ENCODE results near the gene LRP2. TPM values are rescaled to one million over a fixed set of nuclear protein-coding genes. Genes with fewer than 3 reads are reported as not detected.

The LRP2 gene
- total RNA-seq, 1 donor from 2014 or later = 0.24 TPM

- Mint-ChIP-seq H3K27me3 (ENCODE audit: unreplicated experiment) (peaks cover 4% of the 10 kb centered on the region), H3K27ac (ENCODE audit: unreplicated experiment) (no peak overlapping the region)
- DNase-seq (ENCODE audit: extremely low spot score, unreplicated experiment) = no peak
These were observed 102.9 kb downstream of the LRP2 start for GRCh38 chr2:169259402-169259801.

GRCh38 chr2:169258045-169258601, 104.2 kb downstream of the LRP2 start:
- TF ChIP-seq CTCF (IDR thresholded peaks at IDR 0.05) = no peak
- H3K36me3 Mint-ChIP-seq (ENCODE audit: unreplicated experiment) = no peaks in the 10 kb centered on the region
- no peaks in the 10 kb centered on the region for H3K4me1 Mint-ChIP-seq (ENCODE audit: unreplicated experiment)
- no peaks in the 10 kb centered on the region for H3K9me3 Mint-ChIP-seq (ENCODE audit: unreplicated experiment)
- DNase-seq (ENCODE audit: extremely low spot score, unreplicated experiment) = no peak
- no peak overlapping the region for H3K4me3 Mint-ChIP-seq (ENCODE audit: unreplicated experiment)
- no peak overlapping the region for H3K27ac Mint-ChIP-seq (ENCODE audit: unreplicated experiment)
- H3K27me3 Mint-ChIP-seq (ENCODE audit: unreplicated experiment) = peaks cover 4% of the 10 kb centered on the region

More at GRCh38 chr2:169259402-169259801, 102.9 kb downstream of the LRP2 start:
- H3K4me3 Mint-ChIP-seq (ENCODE audit: unreplicated experiment) = no peak overlapping the region
- H3K36me3 Mint-ChIP-seq (ENCODE audit: unreplicated experiment) = no peaks in the 10 kb centered on the region
- H3K4me1 Mint-ChIP-seq (ENCODE audit: unreplicated experiment) = no peaks in the 10 kb centered on the region
- TF ChIP-seq CTCF (IDR thresholded peaks at IDR 0.05) = no peak
- H3K9me3 Mint-ChIP-seq (ENCODE audit: unreplicated experiment) = no peaks in the 10 kb centered on the region

GRCh38 chr2:169254774-169255173, 107.6 kb downstream of the LRP2 start:
- Mint-ChIP-seq H3K4me3 (ENCODE audit: unreplicated experiment) (no peak overlapping the region), H3K27me3 (ENCODE audit: unreplicated experiment) (no peaks in the 10 kb centered on the region), H3K4me1 (ENCODE audit: unreplicated experiment) (no peaks in the 10 kb centered on the region), H3K36me3 (ENCODE audit: unreplicated experiment) (no peaks in the 10 kb centered on the region), H3K27ac (ENCODE audit: unreplicated experiment) (no peak overlapping the region), H3K9me3 (ENCODE audit: unreplicated experiment) (no peaks in the 10 kb centered on the region)
- TF ChIP-seq CTCF (IDR thresholded peaks at IDR 0.05) = no peak
- no peak for DNase-seq (ENCODE audit: extremely low spot score, unreplicated experiment)

GRCh38 chr2:169247211-169247610, 115.1 kb downstream of the LRP2 start:
- H3K36me3 Mint-ChIP-seq (ENCODE audit: unreplicated experiment) = no peaks in the 10 kb centered on the region
- no peak overlapping the region for H3K27ac Mint-ChIP-seq (ENCODE audit: unreplicated experiment)
- no peaks in the 10 kb centered on the region for H3K9me3 Mint-ChIP-seq (ENCODE audit: unreplicated experiment)
- no peaks in the 10 kb centered on the region for H3K27me3 Mint-ChIP-seq (ENCODE audit: unreplicated experiment)
- H3K4me1 Mint-ChIP-seq (ENCODE audit: unreplicated experiment) = no peaks in the 10 kb centered on the region
- TF ChIP-seq CTCF (IDR thresholded peaks at IDR 0.05) = no peak
- no peak for DNase-seq (ENCODE audit: extremely low spot score, unreplicated experiment)
- no peak overlapping the region for H3K4me3 Mint-ChIP-seq (ENCODE audit: unreplicated experiment)

GRCh38 chr2:169240405-169240804, 121.9 kb downstream of the LRP2 start:
- no peaks in the 10 kb centered on the region for H3K36me3 Mint-ChIP-seq (ENCODE audit: unreplicated experiment)
- no peak overlapping the region for H3K4me3 Mint-ChIP-seq (ENCODE audit: unreplicated experiment)
- H3K27me3 Mint-ChIP-seq (ENCODE audit: unreplicated experiment) = no peaks in the 10 kb centered on the region
- no peaks in the 10 kb centered on the region for H3K9me3 Mint-ChIP-seq (ENCODE audit: unreplicated experiment)
- H3K4me1 Mint-ChIP-seq (ENCODE audit: unreplicated experiment) = no peaks in the 10 kb centered on the region
- no peak for DNase-seq (ENCODE audit: extremely low spot score, unreplicated experiment)
- no peak for TF ChIP-seq CTCF (IDR thresholded peaks at IDR 0.05)
- no peak overlapping the region for H3K27ac Mint-ChIP-seq (ENCODE audit: unreplicated experiment)
